K562 (cell line): Measurements from ENCODE around the gene VSIG4. TPM values are rescaled to one million over a fixed set of nuclear protein-coding genes. Genes with fewer than 3 reads are reported as not detected.

ENCODE experiments used
- CBFA2T3 ChIP-seq: fragments of 450-650 bp; IDR thresholded peaks from 2 replicates; pipeline ENCODE4 v1.6.1; 2017
- CC2D1A ChIP-seq: fragments of 450-650 bp; IDR thresholded peaks from 2 replicates; pipeline ENCODE4 v1.6.1; 2017; ENCODE audit warnings: mild to moderate bottlenecking
- ESRRA ChIP-seq: fragments of 450-650 bp; IDR thresholded peaks from 2 replicates; pipeline ENCODE4 v1.6.1; 2014; ENCODE audit warnings: low read depth, mild to moderate bottlenecking, moderate library complexity, borderline replicate concordance
- FUS ChIP-seq: fragments of 200-400 bp; formaldehyde crosslinking; optimal IDR thresholded peaks from 2 replicates; pipeline ENCODE3; 2017; ENCODE audit warnings: low read depth, low read length
- GTF2E2 ChIP-seq: fragments of 200-800 bp; sonication (Bioruptor generic); IDR thresholded peaks from 2 replicates; pipeline ENCODE4 v1.6.1; 2016; ENCODE audit warnings: missing genetic modification characterization, missing compliant biosample characterization
- IRF9 ChIP-seq: fragments of 450-650 bp; IDR thresholded peaks from 2 replicates; pipeline ENCODE4 v1.6.1; 2016; ENCODE audit warnings: missing biosample characterization, missing genetic modification characterization
- NFIC ChIP-seq: fragments of 450-650 bp; IDR thresholded peaks from 2 replicates; pipeline ENCODE4 v1.6.1; 2017; ENCODE audit warnings: mild to moderate bottlenecking, inconsistent platforms
- NFRKB ChIP-seq: fragments of 450-650 bp; IDR thresholded peaks from 2 replicates; pipeline ENCODE4 v1.6.1; 2016; ENCODE audit warnings: low read depth
- NFYB ChIP-seq: IDR thresholded peaks from 2 replicates; pipeline ENCODE4 v1.6.1; 2011; ENCODE audit warnings: mild to moderate bottlenecking, moderate library complexity; ENCODE audit not compliant: insufficient read length; ENCODE audit errors: extremely low read depth
- RHOXF2B ChIP-seq: fragments of 250-450 bp; sonication (Bioruptor Pico); conservative IDR thresholded peaks from 2 replicates; pipeline ENCODE4 v1.5.1; 2021
- SMAD4 ChIP-seq: fragments of 250-450 bp; sonication (Bioruptor Pico); conservative IDR thresholded peaks from 2 replicates; pipeline ENCODE4 v1.8.0; 2021; ENCODE audit warnings: inconsistent platforms, mild to moderate bottlenecking, moderate library complexity
- TAF1 ChIP-seq: IDR thresholded peaks from 2 replicates; pipeline ENCODE4 v1.6.1; 2011; ENCODE audit warnings: mild to moderate bottlenecking, low read length, moderate library complexity; ENCODE audit not compliant: insufficient read depth, control insufficient read depth, severe bottlenecking; ENCODE audit errors: extremely low read depth
- TCF7 ChIP-seq: sonication (generic); IDR thresholded peaks from 2 replicates; pipeline ENCODE4 v1.6.1; 2016; ENCODE audit warnings: antibody characterized with exemption, borderline replicate concordance
- ZMIZ1 ChIP-seq, 2 experiments: fragments of 150-350 bp in 1 of 2; IDR thresholded peaks; 2 replicates each; pipeline ENCODE4 v1.6.1; 2012 to 2016; ENCODE audit warnings: low read depth in 2 of 2, low read length in 2 of 2, mild to moderate bottlenecking in 1 of 2, moderate library complexity in 1 of 2
- ZNF41 ChIP-seq: fragments of 250-450 bp; sonication (Bioruptor Pico); conservative IDR thresholded peaks from 2 replicates; pipeline ENCODE4 v1.4.0; 2020; ENCODE audit warnings: mild to moderate bottlenecking
- ZNF668 ChIP-seq: fragments of 250-450 bp; sonication (Bioruptor Pico); IDR thresholded peaks from 2 replicates; pipeline ENCODE4 v1.8.0; 2022; ENCODE audit warnings: mild to moderate bottlenecking, inconsistent platforms
- ZNF75A ChIP-seq: fragments of 450-650 bp; formaldehyde crosslinking; IDR thresholded peaks from 2 replicates; pipeline ENCODE4 v1.4.0; 2020; ENCODE audit warnings: mild to moderate bottlenecking
- polyA plus RNA-seq, 8 experiments: library from polyadenylated mRNA; depleted of rRNA in 4 of 8; stranded (reverse) in 5 of 8; unstranded in 3 of 8; fragments of >200 nt; fragmentation: Nextera tagmentation in 2 of 8; fragmentation: Illumina TruSeq in 1 of 8; extraction: Ambion mirVana in 2 of 8; extraction: Trizol in 1 of 8; gene quantifications; 2 replicates each; pipeline versions ENCODE4 v1.2.1 to v1.2.3, GENCODE V29; 2011 to 2014; ENCODE audit warnings: inconsistent platforms in 1 of 8, missing spikeins in 1 of 8
- total RNA-seq, 7 experiments: library from RNA; depleted of rRNA in 6 of 7; stranded (reverse); fragments of >200 nt in 6 of 7; fragmentation: Illumina TruSeq in 2 of 7; extraction: Trizol in 2 of 7; gene quantifications; 2 replicates each; pipeline versions ENCODE4 v1.2.1 to v1.2.3, GENCODE V29; 2011 to 2021; ENCODE audit warnings: low replicate concordance in 1 of 7
- TF ChIP-seq, protein P1 (sequence below): IDR thresholded peaks from 3 replicates; pipeline ENCODE4 v1.6.1; 2011; ENCODE audit warnings: borderline replicate concordance, mild to moderate bottlenecking, moderate library complexity; ENCODE audit not compliant: insufficient read length; ENCODE audit errors: extremely low read depth
- TF ChIP-seq, protein P2 (sequence below): fragments of 250-450 bp; sonication (Bioruptor Pico); IDR thresholded peaks from 2 replicates; pipeline ENCODE4 v1.4.0; 2020; ENCODE audit warnings: borderline replicate concordance

Gene VSIG4
- total and polyA plus RNA-seq, 9 of the 15 experiments (the other 6 are each of a cell fraction or from before 2014, with no cell fraction given) = 0.22 to 1.6 (median 0.46) TPM; not detected in 1

- TF ChIP-seq, protein P1, sequence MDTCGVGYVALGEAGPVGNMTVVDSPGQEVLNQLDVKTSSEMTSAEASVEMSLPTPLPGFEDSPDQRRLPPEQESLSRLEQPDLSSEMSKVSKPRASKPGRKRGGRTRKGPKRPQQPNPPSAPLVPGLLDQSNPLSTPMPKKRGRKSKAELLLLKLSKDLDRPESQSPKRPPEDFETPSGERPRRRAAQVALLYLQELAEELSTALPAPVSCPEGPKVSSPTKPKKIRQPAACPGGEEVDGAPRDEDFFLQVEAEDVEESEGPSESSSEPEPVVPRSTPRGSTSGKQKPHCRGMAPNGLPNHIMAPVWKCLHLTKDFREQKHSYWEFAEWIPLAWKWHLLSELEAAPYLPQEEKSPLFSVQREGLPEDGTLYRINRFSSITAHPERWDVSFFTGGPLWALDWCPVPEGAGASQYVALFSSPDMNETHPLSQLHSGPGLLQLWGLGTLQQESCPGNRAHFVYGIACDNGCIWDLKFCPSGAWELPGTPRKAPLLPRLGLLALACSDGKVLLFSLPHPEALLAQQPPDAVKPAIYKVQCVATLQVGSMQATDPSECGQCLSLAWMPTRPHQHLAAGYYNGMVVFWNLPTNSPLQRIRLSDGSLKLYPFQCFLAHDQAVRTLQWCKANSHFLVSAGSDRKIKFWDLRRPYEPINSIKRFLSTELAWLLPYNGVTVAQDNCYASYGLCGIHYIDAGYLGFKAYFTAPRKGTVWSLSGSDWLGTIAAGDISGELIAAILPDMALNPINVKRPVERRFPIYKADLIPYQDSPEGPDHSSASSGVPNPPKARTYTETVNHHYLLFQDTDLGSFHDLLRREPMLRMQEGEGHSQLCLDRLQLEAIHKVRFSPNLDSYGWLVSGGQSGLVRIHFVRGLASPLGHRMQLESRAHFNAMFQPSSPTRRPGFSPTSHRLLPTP = no peak
- TF ChIP-seq GTF2E2 (tag) (no peak), FUS (no peak), ZNF75A (no peak), IRF9 (tag) (no peak), CBFA2T3 (peak; percentile 93), NFYB (no peak), CC2D1A (0 out of 2 replicates have a peak, but pooled peaks have one; percentile 27), NFIC (peak; percentile 56), ZNF668 (no peak), NFRKB (0 out of 2 replicates have a peak, but pooled peaks have one; percentile 60), TCF7 (no peak), ZNF41 (CRISPR knock-in tag) (no peak), ZMIZ1 (IDR thresholded peaks at IDR 0.05; ENCODE audit: low read depth in 2 of 2, low read length in 2 of 2) (0 out of 4 replicates have a peak, but pooled peaks of 1 of the 2 experiments have one; percentile 26), TAF1 (no peak), RHOXF2B (no peak), SMAD4 (CRISPR knock-in tag) (no peak), ESRRA (no peak)
- TF ChIP-seq, protein P2, sequence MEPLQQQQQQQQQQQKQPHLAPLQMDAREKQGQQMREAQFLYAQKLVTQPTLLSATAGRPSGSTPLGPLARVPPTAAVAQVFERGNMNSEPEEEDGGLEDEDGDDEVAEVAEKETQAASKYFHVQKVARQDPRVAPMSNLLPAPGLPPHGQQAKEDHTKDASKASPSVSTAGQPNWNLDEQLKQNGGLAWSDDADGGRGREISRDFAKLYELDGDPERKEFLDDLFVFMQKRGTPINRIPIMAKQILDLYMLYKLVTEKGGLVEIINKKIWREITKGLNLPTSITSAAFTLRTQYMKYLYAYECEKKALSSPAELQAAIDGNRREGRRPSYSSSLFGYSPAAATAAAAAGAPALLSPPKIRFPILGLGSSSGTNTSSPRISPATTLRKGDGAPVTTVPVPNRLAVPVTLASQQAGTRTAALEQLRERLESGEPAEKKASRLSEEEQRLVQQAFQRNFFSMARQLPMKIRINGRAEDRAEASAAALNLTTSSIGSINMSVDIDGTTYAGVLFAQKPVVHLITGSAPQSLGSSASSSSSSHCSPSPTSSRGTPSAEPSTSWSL (CRISPR knock-in tag) = no peak
Observed at GRCh38 chrX:66030505-66031317, 9.2 kb downstream of the VSIG4 start (continued).
